Transverse colon (tissue), 4 donors: ENCODE data around the gene PCED1B.

Source experiments
- CTCF ChIP-seq, 5 experiments: fragments of 200-600 bp in 3 of 5; fragments of 450-650 bp in 2 of 5; sonication (generic) in 3 of 5; IDR thresholded peaks; 1 replicate in 2 of 5; 2 replicates in 3 of 5; pipeline ENCODE4 v1.5.1; 2016 to 2017; ENCODE audit warnings: antibody characterized with exemption in 5 of 5, inconsistent platforms in 3 of 5, mild to moderate bottlenecking in 2 of 5, moderate library complexity in 1 of 5
- EP300 ChIP-seq: sonication (generic); formaldehyde crosslinking; IDR thresholded peaks from one replicate; pipeline ENCODE4 v1.6.1; 2017; ENCODE audit warnings: antibody characterized with exemption, low read depth
- POLR2A ChIP-seq: fragments of 450-650 bp; IDR thresholded peaks from one replicate; pipeline ENCODE4 v1.6.1; 2016; ENCODE audit warnings: antibody characterized with exemption, mild to moderate bottlenecking, moderate library complexity
- POLR2AphosphoS5 ChIP-seq, 3 donors: sonication (generic); formaldehyde crosslinking; IDR thresholded peaks; one replicate each; pipeline ENCODE4 v1.6.1; 2016; ENCODE audit warnings: antibody characterized with exemption in 3 of 3

- TF ChIP-seq CTCF (IDR thresholded peaks at IDR 0.05) (no peak), POLR2AphosphoS5 (IDR thresholded peaks at IDR 0.05) (no peak), POLR2A (no peak), EP300 (no peak)
Observed at GRCh38 chr12:47102406-47102805, 23.0 kb downstream of the PCED1B start.
